Stimulated activated CD4-positive, alpha-beta T cell treated with anti-CD3 and anti-CD28 coated beads, Interleukin-2, amount 100 ng/mL, for 4 hours (primary cell): Measurements from ENCODE around the gene PTGIS.
A peak's percentile ranks its signal among the peaks of the same experiment; 100 is the strongest.
"Not testable (repeated sequence)": the region's sequence is repeated elsewhere in the genome, so short reads cannot be mapped to it uniquely, and the experiment has no call there.

Experiments
- DNase-seq: peaks from one replicate; pipeline ENCODE4 v3.0.0-alpha.2; 2020; ENCODE audit warnings: low read depth

The PTGIS gene

GRCh38 chr20:49567421-49568277 is at the start of gene PTGIS:
Gene PTGIS (minus strand): TSS chr20:49568137. CDS start chr20:49568116, 21 bp downstream.
- no peak for DNase-seq

GRCh38 chr20:49617394-49617793 is 49.5 kb upstream of the PTGIS start:
- DNase-seq: not testable (repeated sequence)

GRCh38 chr20:49616154-49617007 is 48.4 kb upstream of the PTGIS start:
- no peak for DNase-seq

- DNase-seq: no peak
These were observed 47.6 kb upstream of the PTGIS start for GRCh38 chr20:49615401-49616153.

- not testable (repeated sequence) for DNase-seq
These were observed 47.1 kb upstream of the PTGIS start for GRCh38 chr20:49615051-49615400.

GRCh38 chr20:49614338-49615050 is 46.6 kb upstream of the PTGIS start:
- no peak for DNase-seq

- no peak for DNase-seq
These were observed 44.3 kb upstream of the PTGIS start for GRCh38 chr20:49612127-49612738.

- not testable (repeated sequence) for DNase-seq
These were observed 43.7 kb upstream of the PTGIS start for GRCh38 chr20:49611539-49612126.

- DNase-seq: peak; percentile 48
These were observed 43.0 kb upstream of the PTGIS start for GRCh38 chr20:49610691-49611538.

- DNase-seq: peak; percentile 55
These were observed 41.1 kb upstream of the PTGIS start for GRCh38 chr20:49608752-49609670.

GRCh38 chr20:49607568-49607967 is 39.6 kb upstream of the PTGIS start:
- no peak for DNase-seq

- no peak for DNase-seq
These were observed 35.3 kb upstream of the PTGIS start for GRCh38 chr20:49603209-49603627.

- DNase-seq: no peak
These were observed 34.6 kb upstream of the PTGIS start for GRCh38 chr20:49602345-49603208.

GRCh38 chr20:49601153-49601924 is 33.4 kb upstream of the PTGIS start:
- no peak for DNase-seq

- DNase-seq: no peak
These were observed 31.8 kb upstream of the PTGIS start for GRCh38 chr20:49599746-49600113.

- no peak for DNase-seq
These were observed 30.0 kb upstream of the PTGIS start for GRCh38 chr20:49597825-49598395.
